ENCODE data around the gene HSPA12A. TPM values are rescaled to one million over a fixed set of nuclear protein-coding genes. Genes with fewer than 3 reads are reported as not detected.

Gene HSPA12A
- total RNA-seq, 1 donor from 2014 or later = 7.9 TPM

DNA sequence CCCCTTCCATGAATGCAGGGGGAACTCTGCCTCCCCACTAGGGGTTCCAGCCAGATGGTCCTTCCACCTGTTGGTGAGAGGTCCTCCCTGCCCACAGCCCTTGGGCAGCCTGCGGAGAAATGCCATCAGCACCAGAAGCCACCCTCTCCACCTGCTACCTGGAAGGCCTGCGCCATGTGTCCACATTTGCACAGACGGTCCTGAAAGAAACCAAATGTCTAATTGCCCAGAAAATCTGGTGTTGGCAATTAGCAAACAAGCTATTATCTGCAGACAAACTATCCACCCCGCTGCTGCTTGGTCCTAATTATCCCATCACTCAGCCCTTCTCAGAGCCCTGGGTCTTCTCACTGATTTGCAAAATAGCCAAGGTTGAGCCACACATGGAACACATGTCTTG lies 32.3 kb downstream of the HSPA12A start:
- H3K36me3 Mint-ChIP-seq (ENCODE audit: low read depth, unreplicated experiment) = no peaks in the 10 kb centered on the region
- no peak overlapping the region for H3K27ac Mint-ChIP-seq (ENCODE audit: unreplicated experiment)
- H3K79me2 ChIP-seq (ENCODE audit: insufficient read depth, low read length) = no peaks in the 10 kb centered on the region
- no peaks in the 10 kb centered on the region for H3K9me3 ChIP-seq (ENCODE audit: insufficient read depth, low read depth, low read length)
- H2AFZ ChIP-seq (ENCODE audit: low read depth, low read length) = no peak overlapping the region
- peaks cover 8% of the 10 kb centered on the region for H3K4me1 Mint-ChIP-seq (ENCODE audit: low read depth, unreplicated experiment)
- FAIRE-seq = no peak
- H4K20me1 ChIP-seq (ENCODE audit: insufficient read depth, low read length) = peaks cover 37% of the 10 kb centered on the region
- H3K9me3 Mint-ChIP-seq (ENCODE audit: unreplicated experiment) = peaks cover 2% of the 10 kb centered on the region
- H3K9ac ChIP-seq (ENCODE audit: low read length) = no peak overlapping the region
- no peak overlapping the region for H3K4me3 Mint-ChIP-seq (ENCODE audit: unreplicated experiment)
- no peaks in the 10 kb centered on the region for H3K36me3 ChIP-seq (ENCODE audit: insufficient read depth, low read length)
- H3K4me1 ChIP-seq (ENCODE audit: insufficient read depth, low read length) = peaks cover 11% of the 10 kb centered on the region
- no peaks in the 10 kb centered on the region for H3K27me3 ChIP-seq (ENCODE audit: insufficient read depth, low read length)
- TF ChIP-seq EZH2 (IDR thresholded peaks at IDR 0.05; ENCODE audit: insufficient read depth, low read length) (no peak), CTCF (IDR thresholded peaks at IDR 0.05; ENCODE audit: insufficient read depth, low read depth, low read length) (no peak)
- H3K4me2 ChIP-seq (ENCODE audit: low read length) = no peak overlapping the region
- H3K27me3 Mint-ChIP-seq (ENCODE audit: low read depth, unreplicated experiment) = peaks cover 14% of the 10 kb centered on the region
- no peak overlapping the region for H3K4me3 ChIP-seq (ENCODE audit: insufficient read depth, low read depth, low read length)
- H3K27ac ChIP-seq (ENCODE audit: low read depth, low read length) = no peak overlapping the region
- DNase-seq (ENCODE audit: low read depth) = no peak

- H3K27ac Mint-ChIP-seq (ENCODE audit: unreplicated experiment) = no peak overlapping the region
- Histone ChIP-seq H3K9me3 (ENCODE audit: insufficient read depth, low read depth, low read length) (no peaks in the 10 kb centered on the region), H3K27ac (ENCODE audit: low read depth, low read length) (no peak overlapping the region), H3K9ac (ENCODE audit: low read length) (no peak overlapping the region), H3K4me3 (ENCODE audit: insufficient read depth, low read depth, low read length) (no peak overlapping the region), H3K4me1 (ENCODE audit: insufficient read depth, low read length) (peaks cover 11% of the 10 kb centered on the region), H2AFZ (ENCODE audit: low read depth, low read length) (no peak overlapping the region), H4K20me1 (ENCODE audit: insufficient read depth, low read length) (peaks cover 25% of the 10 kb centered on the region), H3K79me2 (ENCODE audit: insufficient read depth, low read length) (no peaks in the 10 kb centered on the region), H3K27me3 (ENCODE audit: insufficient read depth, low read length) (no peaks in the 10 kb centered on the region), H3K4me2 (ENCODE audit: low read length) (no peak overlapping the region), H3K36me3 (ENCODE audit: insufficient read depth, low read length) (no peaks in the 10 kb centered on the region)
- H3K4me3 Mint-ChIP-seq (ENCODE audit: unreplicated experiment) = no peak overlapping the region
- TF ChIP-seq CTCF (IDR thresholded peaks at IDR 0.05; ENCODE audit: insufficient read depth, low read depth, low read length) = no peak
- no peak for TF ChIP-seq EZH2 (IDR thresholded peaks at IDR 0.05; ENCODE audit: insufficient read depth, low read length)
- FAIRE-seq (no peak), DNase-seq (ENCODE audit: low read depth) (no peak)
- H3K9me3 Mint-ChIP-seq (ENCODE audit: unreplicated experiment) = peaks cover 2% of the 10 kb centered on the region
- peaks cover 3% of the 10 kb centered on the region for H3K36me3 Mint-ChIP-seq (ENCODE audit: low read depth, unreplicated experiment)
- H3K4me1 Mint-ChIP-seq (ENCODE audit: low read depth, unreplicated experiment) = peaks cover 8% of the 10 kb centered on the region
- H3K27me3 Mint-ChIP-seq (ENCODE audit: low read depth, unreplicated experiment) = peaks cover 5% of the 10 kb centered on the region
These were observed 33.5 kb downstream of the HSPA12A start for GRCh38 chr10:116708877-116709276.

DNA sequence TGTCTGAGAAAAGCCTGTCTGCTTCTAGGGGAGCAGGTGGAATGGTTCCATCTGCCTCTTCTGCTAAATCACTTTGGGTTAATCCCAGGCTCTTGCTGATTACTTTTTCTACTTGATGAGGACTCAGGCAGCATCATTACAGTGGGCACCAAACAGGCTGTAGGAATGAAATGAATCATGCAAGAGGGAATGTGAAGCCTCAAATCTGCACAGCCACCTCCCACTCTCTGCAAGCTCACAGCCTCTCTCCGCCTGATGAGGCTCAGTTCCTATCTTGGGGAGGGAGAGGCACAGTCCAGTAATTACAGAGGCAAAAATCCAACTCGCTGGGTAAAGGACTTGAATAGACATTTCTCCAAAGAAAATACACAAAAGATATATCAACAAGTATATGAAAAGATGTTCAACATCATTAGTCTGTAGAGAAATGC lies 34.0 kb downstream of the HSPA12A start:
- no peaks in the 10 kb centered on the region for H3K27me3 ChIP-seq (ENCODE audit: insufficient read depth, low read length)
- peak overlapping the region; percentile 46 for H3K4me2 ChIP-seq (ENCODE audit: low read length)
- peaks cover 20% of the 10 kb centered on the region for H4K20me1 ChIP-seq (ENCODE audit: insufficient read depth, low read length)
- DNase-seq (ENCODE audit: low read depth) (peak; percentile 91), FAIRE-seq (peak; percentile 80)
- Mint-ChIP-seq H3K27me3 (ENCODE audit: low read depth, unreplicated experiment) (peaks cover 7% of the 10 kb centered on the region), H3K9me3 (ENCODE audit: unreplicated experiment) (peaks cover 2% of the 10 kb centered on the region), H3K4me1 (ENCODE audit: low read depth, unreplicated experiment) (peaks cover 8% of the 10 kb centered on the region), H3K4me3 (ENCODE audit: unreplicated experiment) (no peak overlapping the region), H3K36me3 (ENCODE audit: low read depth, unreplicated experiment) (peaks cover 4% of the 10 kb centered on the region), H3K27ac (ENCODE audit: unreplicated experiment) (peak overlapping the region; percentile 64)
- no peak overlapping the region for H2AFZ ChIP-seq (ENCODE audit: low read depth, low read length)
- H3K9ac ChIP-seq (ENCODE audit: low read length) = no peak overlapping the region
- TF ChIP-seq EZH2 (IDR thresholded peaks at IDR 0.05; ENCODE audit: insufficient read depth, low read length) (no peak), CTCF (IDR thresholded peaks at IDR 0.05; ENCODE audit: insufficient read depth, low read depth, low read length) (no peak)
- H3K4me1 ChIP-seq (ENCODE audit: insufficient read depth, low read length) = peaks cover 11% of the 10 kb centered on the region
- no peak overlapping the region for H3K4me3 ChIP-seq (ENCODE audit: insufficient read depth, low read depth, low read length)
- H3K27ac ChIP-seq (ENCODE audit: low read depth, low read length) = peak overlapping the region; percentile 11
- H3K36me3 ChIP-seq (ENCODE audit: insufficient read depth, low read length) = no peaks in the 10 kb centered on the region
- H3K9me3 ChIP-seq (ENCODE audit: insufficient read depth, low read depth, low read length) = no peaks in the 10 kb centered on the region
- H3K79me2 ChIP-seq (ENCODE audit: insufficient read depth, low read length) = no peaks in the 10 kb centered on the region
